ENCODE results near the gene RBMXL3.
"Not testable (repeated sequence)": the region's sequence is repeated elsewhere in the genome, so short reads cannot be mapped to it uniquely, and the experiment has no call there.

The RBMXL3 gene

DNA sequence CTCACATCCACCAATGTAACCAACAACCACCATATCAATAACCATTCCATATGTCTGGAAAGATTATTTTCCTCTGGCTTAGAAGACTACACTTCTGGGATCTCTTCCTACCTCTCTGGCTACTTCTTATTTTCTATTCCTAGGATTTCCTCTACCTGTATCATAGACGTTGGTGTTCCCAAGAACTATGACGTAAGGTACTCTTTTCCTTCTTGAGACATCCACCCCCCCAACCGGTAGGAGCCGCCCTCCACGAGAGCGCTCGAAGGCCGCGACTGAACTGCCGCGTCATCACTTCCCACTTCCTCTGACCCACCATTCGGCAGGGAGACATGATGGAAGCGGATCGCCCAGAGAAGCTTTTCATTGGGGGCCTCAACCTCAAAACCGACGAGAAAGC is at the start of gene RBMXL3:
Gene RBMXL3, plus strand, starts transcription at position 301 of the 400 bp plus-strand sequence. Its CDS starts 32 bp downstream, at position 333.
- in situ Hi-C loops (cut with MboI; ENCODE audit: low sequenced_read_pairs): no loop called here

DNA sequence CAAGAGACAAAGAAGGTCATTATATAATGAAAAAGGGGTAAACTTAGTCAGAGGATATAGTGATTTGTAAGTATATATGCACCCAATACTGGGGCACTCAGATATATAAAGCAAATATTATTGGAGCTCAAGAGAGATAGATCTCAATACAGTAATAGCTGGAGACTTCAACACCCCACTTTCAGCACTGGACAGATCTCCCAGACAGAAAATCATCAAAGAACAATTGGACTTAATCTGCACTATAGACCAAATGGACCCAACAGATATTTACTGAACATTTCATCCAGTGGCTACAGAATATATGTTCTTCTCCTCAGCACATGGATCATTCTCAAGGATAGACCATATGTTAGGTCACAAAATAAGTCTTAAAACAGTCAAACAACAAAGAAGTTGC is 47.2 kb upstream of the RBMXL3 start:
- in situ Hi-C loops (cut with MboI; ENCODE audit: low sequenced_read_pairs): no loop called here

DNA sequence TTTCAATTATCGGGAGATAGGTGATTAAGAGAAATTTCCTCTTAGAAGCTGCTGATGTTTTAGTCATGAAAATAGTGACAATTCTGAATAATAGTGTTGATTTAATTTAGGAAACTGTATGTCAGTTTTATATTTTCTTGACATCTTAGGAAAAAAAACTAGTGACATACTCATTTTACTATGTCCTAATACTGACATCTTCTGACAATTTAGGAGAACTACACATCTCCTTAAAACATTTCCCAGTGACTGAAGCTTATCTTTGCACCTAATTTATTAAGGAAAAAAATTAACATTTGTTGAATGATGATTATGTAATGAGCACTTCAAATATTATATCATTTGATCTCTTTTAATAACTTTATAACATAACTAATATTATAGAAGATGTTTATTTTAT is 42.0 kb upstream of the RBMXL3 start:
- in situ Hi-C loops (cut with MboI; ENCODE audit: low sequenced_read_pairs): no loop called here

DNA sequence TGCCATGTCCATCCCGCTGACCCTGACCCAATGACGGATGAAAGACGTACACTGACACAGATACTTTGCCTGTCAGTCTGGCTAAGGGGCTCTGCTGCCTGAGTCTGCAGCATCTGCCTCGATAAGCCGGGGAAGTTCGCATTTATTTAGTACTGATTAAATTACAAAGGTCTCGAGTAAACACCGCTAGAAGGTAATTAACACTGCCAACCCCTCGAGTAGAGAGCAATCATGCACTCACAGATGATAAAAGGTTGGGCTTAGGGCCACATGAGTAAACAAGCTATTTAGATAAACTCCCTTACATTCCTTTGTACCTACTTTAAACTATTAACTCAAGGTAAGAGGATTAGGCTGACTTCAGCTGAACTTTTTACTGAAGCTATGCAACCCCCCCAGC is 16.0 kb upstream of the RBMXL3 start:
- in situ Hi-C loops (cut with MboI; ENCODE audit: low sequenced_read_pairs): no loop called here

- in situ Hi-C loops (cut with MboI; ENCODE audit: low sequenced_read_pairs): no loop called here
These were observed 14.7 kb upstream of the RBMXL3 start for GRCh38 chrX:115174548-115174947.

DNA sequence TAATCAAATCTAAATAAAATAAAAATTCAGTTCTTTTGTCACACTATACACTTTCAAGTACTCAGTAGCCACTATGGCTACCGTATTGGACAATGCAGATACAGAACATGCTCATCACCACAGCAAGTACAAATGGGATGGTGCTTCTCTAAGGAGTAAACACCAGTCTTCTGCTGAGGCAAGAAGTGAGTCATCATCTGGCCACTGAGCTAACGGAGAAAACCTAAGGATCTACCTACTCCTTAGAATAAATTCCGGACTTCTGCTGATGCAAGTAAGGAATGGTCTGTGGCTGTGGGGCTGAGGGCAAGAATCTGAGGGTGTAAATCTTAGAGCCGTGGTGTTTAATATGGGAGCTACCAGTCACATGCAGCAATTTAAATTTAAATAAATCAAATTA is 11.3 kb upstream of the RBMXL3 start:
- in situ Hi-C loops (cut with MboI; ENCODE audit: low sequenced_read_pairs): no loop called here

DNA sequence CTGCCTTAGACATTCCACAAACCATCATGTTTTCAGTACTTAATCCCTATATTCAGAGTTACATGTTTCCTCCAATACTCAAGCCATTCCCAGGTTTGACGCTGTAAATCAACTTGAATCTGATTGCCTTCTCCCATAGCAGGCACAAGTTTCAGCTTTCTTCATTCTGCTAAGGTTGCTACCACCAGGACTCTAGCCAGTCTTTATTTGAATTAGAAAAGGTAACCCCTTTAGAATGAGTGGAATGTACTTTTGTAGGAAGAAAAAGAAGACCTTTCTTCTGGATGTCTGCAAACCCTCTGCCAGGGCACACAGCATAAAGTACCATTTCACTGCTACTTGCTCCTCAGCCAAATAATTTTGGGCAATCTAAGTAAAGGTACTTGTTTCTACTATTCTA is 10.7 kb upstream of the RBMXL3 start:
- in situ Hi-C loops (cut with MboI; ENCODE audit: low sequenced_read_pairs): no loop called here

- in situ Hi-C loops (cut with MboI; ENCODE audit: low sequenced_read_pairs): no loop called here
These were observed 5.2 kb upstream of the RBMXL3 start for GRCh38 chrX:115183980-115184379.

DNA sequence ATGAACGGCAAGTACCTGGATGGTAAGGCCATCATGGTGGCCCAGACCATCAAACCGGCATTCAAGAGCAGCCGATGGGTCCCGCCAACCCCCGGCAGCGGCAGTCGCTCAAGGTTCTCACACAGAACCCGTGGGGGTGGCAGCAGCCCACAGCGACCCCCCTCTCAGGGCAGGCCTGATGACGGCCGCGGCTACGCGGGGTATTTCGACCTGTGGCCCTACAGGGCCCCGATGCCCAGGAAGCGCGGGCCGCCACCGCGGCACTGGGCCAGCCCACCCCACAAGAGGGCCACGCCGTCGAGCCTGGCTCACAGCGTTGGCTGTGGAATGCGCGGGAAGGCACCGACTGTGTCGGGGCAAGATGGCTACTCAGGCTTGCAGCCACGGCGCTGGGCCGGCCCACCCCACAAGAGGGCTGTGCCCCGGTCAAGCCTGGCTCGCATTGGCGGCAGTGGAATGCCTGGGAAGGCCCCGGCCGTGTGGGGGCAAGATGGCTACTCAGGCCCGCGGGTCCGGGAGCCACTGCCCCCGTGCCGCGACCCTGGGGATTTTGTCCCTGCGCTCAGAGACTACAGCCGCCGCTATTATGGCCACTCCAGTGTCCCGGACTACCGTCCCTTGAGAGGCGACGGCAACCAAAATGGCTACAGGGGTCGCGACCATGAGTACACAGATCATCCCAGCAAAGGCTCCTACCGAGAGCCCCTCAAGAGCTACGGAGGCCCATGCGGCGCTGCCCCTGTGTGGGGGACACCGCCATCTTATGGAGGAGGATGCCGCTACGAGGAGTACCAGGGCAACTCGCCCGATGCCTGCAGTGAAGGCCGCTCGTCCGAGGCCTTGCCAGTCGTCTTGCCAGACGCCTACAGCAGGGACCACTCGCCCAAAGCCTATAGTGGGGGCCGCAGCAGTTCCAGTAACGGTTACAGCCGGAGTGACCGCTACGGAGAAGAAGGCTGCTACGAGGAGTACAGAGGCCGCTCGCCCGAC is 731 bp downstream of the RBMXL3 start:
- in situ Hi-C loops (cut with MboI; ENCODE audit: low sequenced_read_pairs): no loop called here

- in situ Hi-C loops (cut with MboI; ENCODE audit: low sequenced_read_pairs): no loop called here
These were observed 1.7 kb downstream of the RBMXL3 start for GRCh38 chrX:115190636-115191489.

DNA sequence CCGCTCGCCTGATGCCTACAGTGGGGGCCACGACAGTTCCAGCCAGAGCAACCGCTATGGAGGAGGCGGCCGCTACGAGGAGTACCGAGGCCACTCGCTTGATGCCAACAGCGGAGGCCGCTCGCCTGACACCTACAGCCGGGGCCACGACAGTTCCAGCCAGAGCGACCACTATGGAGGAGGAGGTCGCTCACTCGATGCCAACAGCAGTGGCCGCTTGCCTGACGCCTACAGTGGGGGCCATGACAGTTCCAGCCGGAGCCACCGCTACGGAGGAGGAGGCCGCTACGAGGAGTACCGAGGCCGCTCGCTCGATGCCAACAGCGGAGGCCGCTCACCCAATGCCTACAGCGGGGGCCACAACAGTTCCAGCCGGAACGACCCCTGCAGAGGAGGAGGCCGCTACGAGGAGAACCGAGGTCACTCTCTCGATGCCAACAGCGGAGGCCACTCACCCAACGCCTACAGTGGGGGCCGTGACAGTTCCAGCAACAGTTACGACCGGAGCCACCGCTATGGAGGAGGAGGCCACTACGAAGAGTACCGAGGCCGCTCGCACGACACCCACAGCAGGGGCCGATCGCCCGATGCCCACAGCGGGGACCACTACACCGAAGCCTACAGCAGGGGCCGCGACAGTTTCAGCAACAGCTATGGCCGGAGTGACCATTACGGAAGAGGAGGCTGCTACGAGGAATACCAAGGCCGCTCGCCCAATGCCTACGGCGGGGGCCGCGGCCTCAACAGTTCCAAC is 2.5 kb downstream of the RBMXL3 start:
- in situ Hi-C loops (cut with MboI; ENCODE audit: low sequenced_read_pairs): no loop called here

DNA sequence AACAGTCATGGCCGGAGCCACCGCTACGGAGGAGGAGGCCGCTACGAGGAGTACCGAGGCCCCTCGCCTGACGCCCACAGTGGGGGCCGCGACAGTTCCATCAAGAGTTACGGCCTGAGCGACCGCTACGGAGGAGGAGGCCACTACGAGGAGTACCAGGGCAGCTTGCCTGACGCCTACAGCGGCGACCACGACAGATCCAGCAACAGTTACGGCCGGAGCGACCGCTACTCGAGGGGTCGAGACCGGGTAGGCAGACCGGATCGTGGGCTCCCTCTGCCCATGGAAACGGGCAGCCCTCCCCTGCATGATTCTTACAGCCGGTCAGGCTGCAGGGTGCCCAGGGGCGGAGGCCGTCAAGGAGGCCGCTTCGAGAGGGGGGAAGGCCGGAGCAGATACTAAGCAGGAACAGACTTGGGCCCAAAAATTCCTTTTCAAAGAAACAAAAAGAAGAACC is 3.1 kb downstream of the RBMXL3 start:
- in situ Hi-C loops (cut with MboI; ENCODE audit: low sequenced_read_pairs): no loop called here

GRCh38 chrX:115204040-115204439 is 14.8 kb downstream of the RBMXL3 start:
- in situ Hi-C loops (cut with MboI; ENCODE audit: low sequenced_read_pairs): no loop called here

DNA sequence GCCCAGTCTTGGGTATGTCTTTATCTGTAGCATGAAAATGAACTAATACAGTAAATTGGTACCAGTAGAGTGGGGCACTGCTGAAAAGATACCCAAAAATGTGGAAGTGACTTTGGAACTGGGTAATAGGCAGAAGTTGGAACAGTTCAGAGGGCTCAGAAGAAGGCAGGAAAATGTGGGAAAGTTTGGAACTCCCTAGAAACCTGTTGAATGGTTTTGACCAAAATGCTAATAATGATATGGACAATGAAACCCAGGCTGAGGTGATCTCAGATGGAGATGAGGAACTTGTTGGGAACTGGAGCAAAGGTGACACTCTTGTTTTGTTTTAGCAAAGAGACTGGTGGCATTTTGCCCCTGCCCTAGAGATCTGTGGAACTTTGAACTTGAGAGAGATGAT is 20.3 kb downstream of the RBMXL3 start:
- in situ Hi-C loops (cut with MboI; ENCODE audit: low sequenced_read_pairs): not testable (repeated sequence)

DNA sequence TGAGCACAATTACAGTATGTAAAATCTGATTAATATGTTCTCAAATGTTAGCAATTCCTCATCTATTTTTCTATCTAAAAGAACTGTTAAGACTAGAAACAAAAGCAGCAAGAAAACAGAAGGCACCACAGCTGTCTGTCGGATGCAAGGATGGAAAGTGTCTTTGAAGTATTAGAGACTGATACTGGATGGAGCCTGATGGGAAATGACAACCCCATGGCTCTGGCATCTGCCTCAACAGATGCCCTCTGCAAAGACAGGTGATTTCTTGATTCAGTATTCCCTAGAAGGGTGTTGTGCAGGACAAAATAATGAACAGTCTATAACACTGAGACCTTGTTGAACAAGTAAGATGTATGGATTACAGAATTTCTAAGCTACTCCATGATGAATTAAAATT is 24.9 kb downstream of the RBMXL3 start:
- in situ Hi-C loops (cut with MboI; ENCODE audit: low sequenced_read_pairs): no loop called here

- in situ Hi-C loops (cut with MboI; ENCODE audit: low sequenced_read_pairs): no loop called here
These were observed 25.4 kb downstream of the RBMXL3 start for GRCh38 chrX:115214605-115215004.

GRCh38 chrX:115217346-115217745 is 28.1 kb downstream of the RBMXL3 start:
- in situ Hi-C loops (cut with MboI; ENCODE audit: low sequenced_read_pairs): not testable (repeated sequence)

- in situ Hi-C loops (cut with MboI; ENCODE audit: low sequenced_read_pairs): no loop called here
These were observed 37.7 kb downstream of the RBMXL3 start for GRCh38 chrX:115226929-115227328.

DNA sequence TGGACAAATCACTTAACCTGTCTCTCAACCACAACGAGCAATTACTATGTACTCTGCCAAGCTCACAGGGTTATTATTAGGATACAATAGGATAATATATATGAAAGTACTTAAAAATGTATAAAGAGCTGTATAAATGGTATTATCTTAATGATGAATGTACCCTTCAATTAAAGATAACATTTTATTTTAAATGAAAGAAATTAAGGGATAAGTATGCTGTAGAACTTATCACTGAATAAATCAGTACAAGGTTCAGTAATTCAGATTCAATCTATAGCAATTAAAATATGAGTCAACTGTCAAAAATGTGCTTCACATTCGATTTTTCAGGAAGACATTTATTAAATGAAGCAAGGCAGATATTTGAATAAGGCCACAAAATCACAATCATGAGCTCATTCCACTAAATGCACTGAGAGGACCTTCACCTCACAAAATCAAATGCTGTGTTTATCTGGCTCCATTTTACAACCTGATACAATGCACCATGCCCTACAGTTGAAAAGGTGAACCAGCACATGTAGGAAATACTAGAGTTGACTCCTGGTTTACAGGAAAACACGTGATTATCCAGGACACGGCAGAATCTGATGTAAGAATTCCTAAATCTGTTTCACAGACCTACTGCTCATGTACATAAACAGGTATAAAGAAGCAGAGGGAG is 40.3 kb downstream of the RBMXL3 start:
- in situ Hi-C loops (cut with MboI; ENCODE audit: low sequenced_read_pairs): no loop called here

GRCh38 chrX:115232933-115233496 is 43.8 kb downstream of the RBMXL3 start:
- in situ Hi-C loops (cut with MboI; ENCODE audit: low sequenced_read_pairs): no loop called here

Data from HL-60/S4 treated with phorbol 12-myristate 13-acetate at 8.2 ng/mL for 4 days and 3 days (cell line).